Skeletal muscle satellite cell (primary cell): ENCODE results near the gene RIOK1. TPM values are rescaled to one million over a fixed set of nuclear protein-coding genes. Genes with fewer than 3 reads are reported as not detected.
A peak's percentile ranks its signal among the peaks of the same experiment; 100 is the strongest.
"Not testable (repeated sequence)": the region's sequence is repeated elsewhere in the genome, so short reads cannot be mapped to it uniquely, and the experiment has no call there.

Experiments used
- H3K27me3 ChIP-seq: 2 replicates; pipeline ENCODE4 v1.7.0; 2013; ENCODE audit warnings: low read length; ENCODE audit not compliant: control insufficient read depth, insufficient read depth
- H3K36me3 ChIP-seq: 2 replicates; pipeline ENCODE4 v1.7.0; 2013; ENCODE audit warnings: mild to moderate bottlenecking, control low read depth, low read length; ENCODE audit not compliant: insufficient read depth
- H3K4me1 ChIP-seq: 2 replicates; pipeline ENCODE4 v1.7.0; 2013; ENCODE audit warnings: low read length; ENCODE audit not compliant: control insufficient read depth, insufficient read depth
- H3K4me2 ChIP-seq: 2 replicates; pipeline ENCODE4 v1.7.0; 2013; ENCODE audit warnings: mild to moderate bottlenecking, low read length
- H3K4me3 ChIP-seq: 2 replicates; pipeline ENCODE4 v1.7.0; 2013; ENCODE audit warnings: low read length
- H3K9ac ChIP-seq: 2 replicates; pipeline ENCODE4 v1.7.0; 2013; ENCODE audit warnings: mild to moderate bottlenecking, low read depth, low read length, moderate library complexity
- H3K9me3 ChIP-seq: replicated peaks from 2 replicates; pipeline ENCODE4 v1.7.0; 2013; ENCODE audit warnings: mild to moderate bottlenecking, control low read depth, low read length
- total RNA-seq: library from RNA; depleted of rRNA; stranded (reverse); fragments of >200 nt; gene quantifications from 2 replicates; pipeline ENCODE4 v1.2.3, GENCODE V29; 2012; rRNA removed

RIOK1 gene
- total RNA-seq, result 16.5 and 19.0 TPM in 2 replicates

GRCh38 chr6:7389451-7390225 lies at the start of gene RIOK1, which contains the start of gene CAGE1:
Gene RIOK1, plus strand, starts transcription at chr6:7389808. Its CDS starts 195 bp downstream, at chr6:7390003.
Gene CAGE1, minus strand, starts transcription at chr6:7389742. Its CDS starts 2,569 bp downstream, at chr6:7387173.
- no peaks in the 10 kb centered on the region for H3K27me3 ChIP-seq
- H3K4me1 ChIP-seq, result peaks cover 15% of the 10 kb centered on the region
- peak within 1 kb of the TSS; percentile 89 for H3K9ac ChIP-seq
- H3K4me2 ChIP-seq, result peak within 1 kb of the TSS; percentile 92
- peak within 1 kb of the TSS; percentile 91 for H3K4me3 ChIP-seq
- H3K36me3 ChIP-seq, result peaks cover 9% of the 10 kb centered on the region
- no peaks in the 10 kb centered on the region for H3K9me3 ChIP-seq

- Histone ChIP-seq H3K36me3 (no peaks in the 10 kb centered on the region), H3K9me3 (no peaks in the 10 kb centered on the region), H3K27me3 (peaks cover 3% of the 10 kb centered on the region), H3K9ac (no peak overlapping the region), H3K4me2 (no peak overlapping the region), H3K4me3 (no peak overlapping the region), H3K4me1 (no peaks in the 10 kb centered on the region)
These were observed 48.3 kb upstream of the RIOK1 start for GRCh38 chr6:7341271-7341670.

- no peaks in the 10 kb centered on the region for H3K4me1 ChIP-seq
- H3K4me3 ChIP-seq, result no peak overlapping the region
- H3K9me3 ChIP-seq, result no peaks in the 10 kb centered on the region
- H3K4me2 ChIP-seq, result no peak overlapping the region
- H3K36me3 ChIP-seq, result no peaks in the 10 kb centered on the region
- H3K27me3 ChIP-seq, result peaks cover 3% of the 10 kb centered on the region
- H3K9ac ChIP-seq, result no peak overlapping the region
These were observed 47.4 kb upstream of the RIOK1 start for GRCh38 chr6:7341989-7342742.

- Histone ChIP-seq H3K4me3 (no peak overlapping the region), H3K4me1 (no peaks in the 10 kb centered on the region), H3K36me3 (no peaks in the 10 kb centered on the region), H3K9me3 (no peaks in the 10 kb centered on the region), H3K4me2 (no peak overlapping the region), H3K9ac (no peak overlapping the region), H3K27me3 (peaks cover 3% of the 10 kb centered on the region)
These were observed 45.8 kb upstream of the RIOK1 start for GRCh38 chr6:7343546-7344475.

- H3K4me3 ChIP-seq, H3K9me3 ChIP-seq, H3K4me1 ChIP-seq, H3K27me3 ChIP-seq, H3K36me3 ChIP-seq, H3K9ac ChIP-seq, H3K4me2 ChIP-seq: not testable (repeated sequence)
These were observed 44.7 kb upstream of the RIOK1 start for GRCh38 chr6:7344773-7345450.

GRCh38 chr6:7347551-7347997 lies 42.0 kb upstream of the RIOK1 start:
- not testable (repeated sequence) for H3K4me1 ChIP-seq, H3K4me3 ChIP-seq, H3K36me3 ChIP-seq, H3K4me2 ChIP-seq, H3K27me3 ChIP-seq, H3K9me3 ChIP-seq, H3K9ac ChIP-seq

GRCh38 chr6:7350591-7350990 lies 39.0 kb upstream of the RIOK1 start:
- not testable (repeated sequence) for H3K4me1 ChIP-seq, H3K9ac ChIP-seq, H3K27me3 ChIP-seq

GRCh38 chr6:7351916-7352315 lies 37.7 kb upstream of the RIOK1 start:
- not testable (repeated sequence) for H3K9ac ChIP-seq, H3K9me3 ChIP-seq, H3K4me2 ChIP-seq, H3K4me1 ChIP-seq, H3K27me3 ChIP-seq, H3K4me3 ChIP-seq, H3K36me3 ChIP-seq

More at GRCh38 chr6:7350591-7350990, 39.0 kb upstream of the RIOK1 start:
- H3K4me3 ChIP-seq, H3K9me3 ChIP-seq, H3K36me3 ChIP-seq, H3K4me2 ChIP-seq: not testable (repeated sequence)

GRCh38 chr6:7367408-7367807 lies 22.2 kb upstream of the RIOK1 start:
- H3K4me1 ChIP-seq, result no peaks in the 10 kb centered on the region
- H3K9ac ChIP-seq, result no peak overlapping the region
- no peak overlapping the region for H3K4me2 ChIP-seq
- no peaks in the 10 kb centered on the region for H3K36me3 ChIP-seq
- H3K27me3 ChIP-seq, result peaks cover 11% of the 10 kb centered on the region
- no peaks in the 10 kb centered on the region for H3K9me3 ChIP-seq
- H3K4me3 ChIP-seq, result no peak overlapping the region

GRCh38 chr6:7373739-7374138 lies 15.9 kb upstream of the RIOK1 start:
- H3K4me3 ChIP-seq, result no peak overlapping the region
- no peaks in the 10 kb centered on the region for H3K9me3 ChIP-seq
- H3K36me3 ChIP-seq, result no peaks in the 10 kb centered on the region
- H3K4me2 ChIP-seq, result no peak overlapping the region
- no peak overlapping the region for H3K9ac ChIP-seq
- no peaks in the 10 kb centered on the region for H3K4me1 ChIP-seq
- peaks cover 4% of the 10 kb centered on the region for H3K27me3 ChIP-seq
